ENCODE measurements around the gene MRPS7. TPM values are rescaled to one million over a fixed set of nuclear protein-coding genes. Genes with fewer than 3 reads are reported as not detected.
"Not testable (repeated sequence)": the region's sequence is repeated elsewhere in the genome, so short reads cannot be mapped to it uniquely, and the experiment has no call there.

MRPS7 gene
- total RNA-seq, 1 donor from 2014 or later = 73.5 TPM

DNA sequence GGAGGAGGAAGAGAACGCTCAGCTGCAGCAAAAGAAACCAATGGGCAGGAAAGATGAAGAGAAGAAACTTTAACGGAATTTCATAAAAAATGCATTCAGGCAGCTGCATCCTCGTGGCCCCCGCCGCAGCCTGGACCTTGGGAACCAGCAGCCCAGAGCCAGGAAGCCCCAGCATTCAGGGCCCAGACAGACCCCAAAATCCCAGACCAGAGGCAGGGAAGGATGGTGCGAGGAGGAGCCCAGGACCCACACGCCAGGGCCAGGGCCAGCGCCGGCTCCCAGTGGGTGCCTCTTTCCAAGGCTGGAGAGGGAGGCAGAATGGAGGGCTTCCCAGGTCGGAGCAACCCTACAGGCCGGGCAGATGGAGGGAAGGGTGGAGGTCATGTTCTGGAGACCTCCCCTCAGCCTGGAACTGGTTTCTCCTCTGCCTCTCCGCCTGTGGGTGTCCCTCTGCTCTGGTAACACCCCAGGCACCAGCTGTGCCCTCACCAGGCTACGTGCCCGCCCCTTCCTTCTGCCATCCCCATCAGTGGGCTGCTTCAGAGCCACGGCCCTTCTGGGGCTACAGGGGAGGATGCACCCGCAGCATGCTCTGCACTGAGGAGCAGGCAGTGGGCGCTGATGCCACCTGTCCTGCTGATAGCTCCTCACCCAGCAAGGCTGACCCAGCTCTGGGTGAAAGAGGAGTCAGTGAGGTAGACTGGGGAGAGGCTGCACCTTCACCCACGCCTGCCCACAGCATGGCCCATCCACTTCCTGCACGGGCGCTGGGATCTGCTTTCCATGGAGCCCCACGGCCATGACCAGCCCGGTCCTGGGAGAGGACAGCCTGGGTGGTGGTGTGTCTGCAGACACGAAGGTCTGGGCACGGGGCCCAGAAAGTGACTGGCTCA lies 10.5 kb downstream of the MRPS7 start:
- no peak for DNase-seq

DNA sequence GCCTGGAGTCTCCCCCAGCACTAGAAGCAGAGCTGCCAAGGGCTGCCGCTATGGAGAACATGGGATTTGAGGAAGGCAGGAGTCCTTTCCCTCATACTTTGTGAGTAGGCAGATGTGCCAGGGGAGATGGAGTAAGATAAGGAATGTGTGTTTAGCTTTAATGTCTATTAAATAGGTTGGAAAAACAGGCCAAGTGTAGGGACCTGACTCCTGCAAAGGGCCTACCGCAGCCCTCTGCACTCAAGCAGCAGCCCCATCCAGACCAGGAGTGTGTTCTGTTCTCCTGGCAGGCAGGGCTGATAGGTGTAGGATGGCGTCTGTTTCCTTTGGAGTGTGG lies 11.1 kb downstream of the MRPS7 start:
- no peak for DNase-seq

DNA sequence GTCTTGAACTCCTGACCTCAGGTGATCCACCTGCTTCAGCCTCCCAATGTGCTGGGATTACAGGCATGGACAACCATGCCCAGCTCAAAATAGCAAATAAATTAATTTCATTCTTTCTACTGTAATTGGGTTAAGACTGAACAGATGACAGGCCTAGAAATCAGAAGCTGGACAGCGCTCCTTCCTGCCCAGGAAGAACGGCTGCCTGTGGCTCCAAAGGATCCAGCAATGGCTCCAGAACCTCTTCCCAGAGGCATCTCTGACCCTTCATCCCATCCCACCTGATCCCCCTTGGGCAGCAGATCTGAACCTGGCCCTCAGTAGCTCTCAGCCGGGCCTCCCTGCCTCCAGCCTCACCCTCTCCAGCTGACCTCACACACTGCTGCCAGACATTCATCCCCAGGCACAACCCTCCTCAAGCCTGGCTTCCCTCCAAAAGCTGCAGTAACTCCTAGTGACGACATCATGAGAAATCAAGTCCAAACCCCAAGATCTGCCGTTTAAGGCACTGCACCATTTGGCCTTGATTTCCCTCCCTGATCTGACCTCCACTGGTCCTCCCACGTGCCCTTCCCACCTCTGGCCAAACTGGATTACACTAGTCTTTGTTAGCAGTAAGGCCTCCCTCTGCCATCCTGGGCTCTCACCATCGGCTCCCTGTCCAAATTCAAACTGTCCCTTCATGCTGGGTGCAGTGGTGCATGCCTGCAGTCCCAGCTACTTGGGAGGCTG lies 12.5 kb downstream of the MRPS7 start:
- DNase-seq = no peak

DNA sequence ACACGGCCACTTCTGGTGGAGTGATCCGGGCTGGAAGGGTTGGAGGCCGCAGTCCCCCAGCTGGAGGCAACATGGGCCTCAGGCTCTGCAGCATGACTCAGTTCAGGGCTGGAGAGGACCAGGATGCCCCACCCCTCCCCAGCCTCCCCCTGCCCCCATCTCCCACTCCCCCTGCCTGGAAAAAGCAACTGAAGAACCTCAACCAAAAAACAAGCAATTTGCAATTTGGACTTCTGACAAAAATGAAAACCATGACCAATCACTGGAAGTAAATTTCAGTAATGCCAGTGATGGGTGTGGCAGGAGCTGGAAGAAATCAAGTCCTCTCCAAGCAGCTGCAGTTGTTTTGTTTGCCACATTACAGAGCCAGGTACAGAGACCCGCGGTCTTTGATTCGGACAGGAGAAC lies 16.0 kb downstream of the MRPS7 start:
- no peak for DNase-seq

DNA sequence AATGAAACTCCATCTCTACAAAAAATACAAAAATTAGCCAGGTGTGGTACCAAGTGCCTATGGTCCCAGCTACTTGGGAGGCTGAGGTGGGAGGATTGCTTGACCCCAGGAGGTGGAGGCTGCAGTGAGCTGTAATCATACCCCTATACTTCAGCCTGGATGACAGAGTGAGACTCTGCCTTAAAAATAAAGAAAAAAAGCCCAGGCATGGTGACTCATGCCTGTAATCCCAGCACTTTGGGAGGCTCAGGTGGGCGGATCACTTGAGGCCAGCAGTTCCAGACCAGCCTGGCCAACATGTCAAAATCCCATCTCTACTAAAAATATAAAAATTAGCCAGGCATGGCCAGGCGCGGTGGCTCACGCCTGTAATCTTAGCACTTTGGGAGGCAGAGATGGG lies 18.5 kb downstream of the MRPS7 start:
- not testable (repeated sequence) for DNase-seq

DNA sequence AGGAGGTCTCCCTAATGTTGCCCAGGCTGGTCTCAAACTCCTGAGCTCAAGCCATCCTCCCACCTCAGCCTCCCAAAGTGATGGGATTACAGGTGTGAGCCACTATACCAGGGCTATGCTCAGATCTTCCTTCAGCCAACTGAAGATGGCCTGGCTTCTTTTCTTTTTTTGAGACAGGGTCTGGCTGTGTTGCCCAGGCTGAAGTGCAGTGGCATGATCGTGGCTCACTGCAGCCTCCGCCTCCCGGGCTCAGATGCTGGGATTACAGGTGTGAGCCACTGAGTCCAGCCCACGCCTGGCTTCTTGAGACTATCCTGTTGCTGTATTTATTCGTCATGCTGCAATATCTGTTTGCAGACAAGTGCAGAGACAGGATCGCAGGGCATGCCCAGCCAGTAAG lies 23.4 kb downstream of the MRPS7 start:
- DNase-seq = no peak

DNA sequence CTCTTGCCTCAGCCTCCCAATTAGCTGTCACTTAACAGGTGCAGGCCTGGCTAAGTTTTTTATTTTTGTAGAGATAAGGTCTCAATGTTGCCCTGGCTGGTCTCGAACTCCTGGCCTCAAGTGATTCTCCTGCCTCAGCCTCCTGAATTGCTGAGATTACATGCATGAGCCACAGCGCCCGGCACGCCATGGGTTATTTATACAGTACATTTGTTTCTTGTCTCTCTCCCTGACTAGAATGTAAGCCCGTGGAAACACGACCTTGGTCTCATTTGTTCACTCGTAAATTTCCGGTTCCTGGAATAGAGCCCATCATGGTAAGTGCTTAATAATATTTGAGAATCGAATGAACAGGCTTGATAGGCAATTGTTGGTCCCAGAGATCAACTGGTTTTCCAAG lies 25.5 kb downstream of the MRPS7 start:
- no peak for DNase-seq

DNA sequence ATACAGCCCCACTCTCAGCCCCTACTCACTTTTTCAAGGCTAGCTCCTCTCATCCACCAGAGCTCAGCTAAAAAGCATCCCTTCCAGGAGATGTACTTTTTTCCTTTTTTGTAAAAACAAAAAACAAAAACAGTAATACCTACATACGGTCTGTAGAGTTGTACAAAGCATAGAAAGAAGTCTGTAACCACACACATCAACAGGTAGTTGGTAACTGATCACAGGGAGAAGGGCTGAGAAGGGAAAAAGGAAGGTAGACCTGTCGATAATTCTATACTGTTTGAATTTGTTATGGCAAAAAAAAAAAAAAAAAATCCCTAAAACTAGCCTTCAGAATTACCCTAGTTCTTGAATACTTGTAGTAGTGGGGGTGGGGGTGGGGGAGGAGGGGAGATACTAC lies 26.7 kb downstream of the MRPS7 start:
- DNase-seq = no peak

DNA sequence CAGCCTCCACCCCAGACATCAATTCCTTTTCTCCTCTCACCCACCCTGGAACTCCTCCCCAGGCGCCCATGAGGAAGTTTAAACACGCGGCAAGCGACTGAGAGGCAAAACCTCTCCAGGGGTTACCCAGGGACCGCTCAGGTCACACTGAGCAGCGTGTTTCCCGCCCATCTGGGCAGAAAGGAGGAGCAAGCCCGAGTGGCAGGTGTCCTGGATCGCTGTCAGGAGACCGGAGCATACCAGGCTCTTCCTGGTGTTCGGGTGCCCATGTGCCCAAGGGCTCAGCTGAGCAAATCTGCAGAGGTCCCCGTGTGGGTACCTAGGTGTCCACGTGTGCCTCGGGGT lies 27.1 kb downstream of the MRPS7 start:
- no peak for DNase-seq

DNA sequence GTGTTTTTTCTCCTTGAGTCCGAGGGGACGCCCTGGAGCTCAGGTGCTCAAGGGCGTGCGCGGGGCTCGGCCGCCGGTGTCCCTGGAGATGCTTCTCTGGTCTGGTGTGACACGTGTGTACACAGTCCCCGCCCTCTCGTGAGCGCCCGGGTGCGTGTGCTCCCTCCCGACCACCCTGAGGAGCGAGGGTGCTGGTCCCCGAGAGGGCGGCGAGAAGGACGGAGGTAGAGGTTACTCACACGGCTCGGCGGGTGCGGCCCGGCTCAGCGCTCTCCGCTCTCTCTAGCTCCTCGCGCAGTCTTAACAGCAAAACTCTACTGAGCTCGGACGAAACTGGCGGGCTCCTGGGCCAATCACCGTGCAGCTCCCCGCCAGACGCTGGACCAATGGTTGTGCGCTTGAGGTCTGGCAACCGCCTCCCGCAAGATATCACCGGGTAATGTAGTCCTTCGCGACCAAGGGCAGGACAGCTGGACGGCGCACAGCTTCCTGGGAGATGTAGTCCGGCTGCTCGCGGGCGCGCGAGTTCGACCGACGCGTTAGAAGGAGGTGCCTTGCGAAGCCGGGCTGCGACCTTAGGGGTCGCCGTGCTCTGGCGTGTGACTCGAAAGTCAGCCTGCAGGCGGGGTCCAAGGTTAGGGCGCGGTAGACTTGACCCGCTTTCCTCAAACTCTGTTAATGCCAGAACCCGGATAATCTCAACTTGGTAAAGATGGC lies 27.6 kb downstream of the MRPS7 start, which contains the start of gene SLC25A19:
SLC25A19 (minus strand) TSS at position 319 of the 717 bp plus-strand sequence. CDS start 2,669 bp downstream, outside the sequence.
- DNase-seq = peak; percentile 99

DNA sequence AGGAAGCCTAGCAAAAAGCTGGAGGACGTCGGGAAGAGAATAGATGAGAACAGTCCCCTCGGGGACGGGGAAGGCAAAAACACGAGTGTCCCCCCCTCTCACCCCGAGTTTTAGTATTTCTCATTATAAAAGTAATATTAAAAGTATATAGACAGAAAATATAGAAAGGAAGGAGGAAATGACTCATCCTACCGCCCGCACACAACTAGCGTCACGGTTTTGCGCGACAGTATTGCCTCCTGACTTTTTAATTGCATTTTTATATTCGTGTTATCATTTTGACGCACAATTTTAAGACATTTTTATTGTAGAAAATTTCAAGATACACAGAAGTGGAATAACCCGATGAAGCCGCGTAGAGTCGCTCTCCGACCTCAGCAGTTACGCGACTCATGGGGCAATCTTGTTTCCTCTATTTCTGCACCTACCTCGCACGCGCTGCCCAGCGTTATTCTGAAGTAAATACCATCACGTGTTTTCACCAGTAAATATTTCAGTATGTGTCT lies 28.2 kb downstream of the MRPS7 start:
- DNase-seq = peak; percentile 65

DNA sequence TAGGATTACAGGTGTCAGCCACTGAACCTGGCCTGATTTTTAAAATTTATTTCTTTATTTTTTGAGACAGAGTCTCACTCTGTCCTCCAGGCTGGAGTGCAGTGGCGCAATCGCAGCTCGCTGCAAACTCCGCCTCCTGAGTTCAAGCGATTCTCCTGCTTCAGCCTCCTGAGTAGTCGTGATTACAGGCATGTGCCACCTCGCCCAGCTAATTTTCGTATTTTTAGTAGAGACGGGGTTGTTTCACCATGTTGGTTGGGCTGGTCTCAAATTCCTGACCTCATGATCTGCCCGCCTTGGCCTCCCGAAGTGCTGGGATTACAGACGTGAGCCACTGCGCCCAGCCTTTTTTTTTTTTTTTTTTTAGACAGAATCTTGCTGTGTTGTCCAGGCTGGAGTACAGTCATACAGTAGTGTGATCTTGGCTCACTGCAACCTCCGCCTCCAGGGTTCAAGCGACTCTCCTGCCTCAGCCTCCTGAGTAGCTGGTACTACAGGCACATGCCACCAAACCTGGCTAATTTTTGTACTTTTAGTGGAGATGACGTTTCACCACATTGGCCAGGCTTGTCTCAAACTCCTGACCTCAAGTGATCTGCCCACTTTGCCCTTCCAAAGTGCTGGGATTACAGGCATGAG lies 31.2 kb downstream of the MRPS7 start:
- DNase-seq = not testable (repeated sequence)

DNA sequence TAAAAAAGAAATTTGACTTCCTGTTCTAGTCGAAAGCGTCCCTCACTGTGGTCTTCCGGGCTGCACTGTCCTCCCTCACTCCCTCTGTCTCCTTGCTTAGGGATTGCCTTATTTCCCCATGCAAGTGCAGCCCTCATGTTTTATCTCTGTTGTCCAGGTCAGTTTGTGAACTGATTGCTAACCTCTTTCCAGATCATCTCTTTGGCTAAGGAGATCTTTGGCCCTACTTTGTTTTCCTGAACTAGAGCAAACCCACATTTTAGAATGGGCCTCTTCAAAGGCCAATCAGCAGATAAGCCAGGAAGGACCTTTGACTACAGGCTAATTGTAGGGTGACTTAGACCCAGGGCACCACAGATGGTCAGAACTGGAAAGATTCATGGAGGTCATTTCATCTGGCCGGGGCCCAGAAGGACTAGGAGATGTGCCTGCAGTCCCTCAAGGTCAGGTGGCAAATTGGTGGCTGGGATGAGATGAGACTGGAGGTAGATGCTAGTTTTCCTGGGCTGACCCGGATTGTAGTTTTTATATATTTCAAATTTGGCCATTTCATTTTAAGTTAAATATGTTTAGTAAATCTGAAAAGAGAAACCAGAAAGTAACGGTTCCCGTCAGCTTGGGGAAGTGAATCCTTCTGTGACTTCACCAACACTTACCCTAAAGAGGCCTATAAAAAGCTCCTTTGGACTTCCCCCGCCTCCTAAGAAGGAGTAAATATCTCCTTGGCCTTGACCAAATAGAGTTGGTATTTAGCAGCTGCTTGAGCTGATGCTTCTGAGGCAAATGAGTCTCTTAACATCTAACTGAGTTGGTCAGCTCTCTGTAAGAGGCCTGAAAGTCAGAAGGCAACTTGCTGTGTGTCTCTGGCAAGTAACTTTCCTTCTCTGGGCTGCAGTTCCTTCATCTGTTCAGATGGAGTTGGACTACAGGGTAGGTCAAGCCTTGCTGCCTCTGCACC lies 33.8 kb downstream of the MRPS7 start:
- DNase-seq = no peak

DNA sequence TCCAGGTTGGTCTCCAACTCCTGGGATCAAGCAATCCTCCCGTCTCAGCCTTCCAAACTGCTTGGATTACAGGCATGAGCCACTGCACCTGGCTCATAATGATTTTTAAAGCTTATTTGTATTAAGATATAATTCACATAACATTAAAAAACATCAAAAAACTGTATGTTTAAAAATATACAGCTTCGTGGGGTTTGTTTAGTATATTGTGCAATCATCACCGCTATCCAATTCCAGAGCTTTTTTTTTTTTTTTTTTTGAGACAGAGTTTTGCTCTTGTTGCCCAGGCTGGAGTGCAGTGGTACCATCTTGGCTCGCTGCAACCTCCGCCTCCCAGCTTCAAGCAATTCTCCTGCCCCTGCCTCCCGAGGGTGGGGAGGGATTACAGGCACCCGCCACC lies 38.6 kb downstream of the MRPS7 start:
- no peak for DNase-seq

DNA sequence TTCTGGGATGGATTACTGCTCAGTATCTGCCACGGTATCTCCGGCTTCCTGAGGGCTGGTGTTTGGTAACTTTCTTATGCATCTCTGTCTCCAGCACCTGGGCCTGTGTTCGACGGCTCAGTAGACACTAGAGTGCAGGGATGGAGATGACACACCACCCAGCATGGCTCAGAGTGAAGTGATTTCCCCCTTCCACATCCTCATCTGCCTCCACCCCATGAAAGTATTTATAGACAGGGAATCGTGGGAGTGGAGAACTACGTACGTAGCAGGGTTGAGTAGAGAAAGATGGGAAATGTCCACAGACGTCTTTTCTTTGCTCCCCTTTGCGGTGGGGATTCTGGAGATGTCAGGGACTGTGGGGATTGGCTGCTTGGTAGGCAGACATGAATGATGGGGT lies 39.4 kb downstream of the MRPS7 start:
- no peak for DNase-seq

DNA sequence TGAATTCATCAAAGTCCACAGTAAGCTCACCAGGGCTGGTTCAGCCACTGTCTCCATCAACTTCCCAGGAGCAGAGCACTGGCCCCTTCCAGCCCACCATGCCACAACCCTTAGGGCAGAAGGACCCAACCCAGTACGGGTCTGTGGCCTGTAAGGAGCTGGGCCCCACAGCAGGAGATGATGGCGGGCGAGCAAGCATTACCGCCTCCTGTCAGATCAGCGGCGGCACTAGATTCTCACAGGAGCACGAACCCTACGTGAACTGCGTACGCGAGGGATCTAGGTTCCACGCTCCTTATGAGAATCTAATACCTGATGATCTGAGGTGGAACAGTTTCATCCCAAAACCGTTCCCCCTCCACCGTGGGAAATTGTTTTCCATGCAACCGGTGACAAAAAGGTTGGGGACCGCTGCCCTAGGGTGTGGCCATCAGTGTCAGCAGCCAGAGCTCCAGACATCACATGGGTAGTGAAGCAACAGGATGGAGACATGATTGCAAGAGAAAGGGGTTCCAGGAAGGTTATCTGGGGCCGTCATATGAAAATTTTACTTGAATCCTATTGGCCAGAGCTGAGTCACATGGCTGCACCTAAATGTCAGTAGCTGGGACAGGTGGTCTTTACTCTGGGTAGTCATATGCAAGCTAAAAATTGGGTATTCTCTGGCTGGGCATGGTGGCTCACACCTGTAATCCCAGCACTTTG lies 40.0 kb downstream of the MRPS7 start:
- no peak for DNase-seq

DNA sequence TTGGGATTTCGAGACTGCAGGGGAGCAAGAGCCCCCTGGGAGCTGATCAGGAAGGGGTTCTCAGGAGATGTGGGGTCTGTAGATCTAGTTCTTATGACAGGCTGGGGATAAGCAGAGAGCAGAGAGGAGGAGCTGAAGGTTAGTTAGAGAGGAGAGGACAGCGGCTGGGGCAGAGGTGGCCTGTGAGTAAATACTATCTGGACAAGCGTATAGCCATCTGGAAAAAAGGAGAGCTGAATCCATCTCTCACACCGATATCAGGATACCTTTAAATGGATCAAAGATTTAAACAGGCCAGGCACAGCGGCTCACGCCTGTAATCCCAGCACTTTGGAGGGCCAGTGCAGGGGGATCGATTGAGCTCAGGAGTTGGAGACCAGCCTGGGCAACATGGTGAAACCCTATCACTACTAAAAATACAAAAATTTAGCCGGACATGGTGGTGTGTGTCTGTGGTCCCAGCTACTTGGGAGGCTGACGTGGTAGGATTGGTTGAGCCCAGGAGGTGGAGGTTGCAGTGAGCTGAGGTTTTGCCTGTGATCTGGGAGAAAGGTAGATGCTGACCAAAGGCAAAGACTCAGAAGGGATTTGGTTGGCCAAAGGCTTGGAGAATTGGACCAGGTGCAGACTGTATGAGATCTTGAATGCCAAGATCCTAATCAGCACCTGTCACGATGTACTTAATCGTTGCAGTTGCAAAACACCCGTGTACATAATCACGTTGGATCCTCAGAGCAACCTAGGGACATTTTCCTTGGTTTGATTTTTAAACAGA lies 46.5 kb downstream of the MRPS7 start:
- no peak for DNase-seq

DNA sequence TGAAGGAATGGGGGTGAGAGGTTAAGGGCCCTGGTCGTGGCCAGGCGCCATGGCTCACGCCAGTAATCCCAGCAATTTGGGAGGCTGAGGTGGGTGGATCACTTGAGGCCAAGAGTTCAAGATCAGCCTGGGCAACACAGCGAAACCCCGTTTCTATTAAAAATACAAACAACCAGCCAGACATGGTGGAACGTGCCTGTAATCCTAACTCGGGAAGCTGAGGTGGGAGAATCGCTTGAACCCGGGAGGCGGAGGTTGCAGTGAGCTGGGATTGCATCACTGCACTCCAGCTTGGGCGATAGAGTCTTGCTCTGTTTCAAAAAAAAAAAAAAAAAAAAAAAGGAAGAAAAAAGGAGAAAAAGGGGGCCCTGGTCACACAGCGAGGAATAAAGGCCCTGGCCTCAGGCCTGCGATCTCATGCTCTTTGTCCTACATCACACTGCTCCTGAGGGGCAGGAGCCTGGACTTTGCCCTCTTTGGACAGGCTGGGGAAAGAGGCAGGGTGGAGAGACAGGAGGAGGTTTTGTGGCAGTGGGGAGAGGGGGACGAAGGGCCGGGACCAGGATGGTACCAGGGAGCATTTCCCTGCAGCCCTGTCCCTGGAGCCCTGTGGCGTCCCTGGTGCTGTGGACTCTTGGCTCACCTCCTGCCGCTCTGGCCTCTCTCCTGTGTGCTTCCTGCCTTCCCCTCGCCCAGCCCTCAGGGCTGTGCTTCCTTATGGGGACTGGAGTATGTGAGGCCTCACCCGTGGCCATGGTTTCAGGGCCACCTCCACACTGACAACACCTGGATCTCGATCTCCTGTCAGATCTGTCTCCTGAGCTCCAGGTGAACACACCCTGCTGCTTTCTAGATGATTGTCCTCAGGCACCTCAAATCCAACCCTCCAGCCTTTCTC lies 47.3 kb downstream of the MRPS7 start:
- DNase-seq = no peak
